OCI-M2 (cell line): Measurements from ENCODE around the gene RASGRP3.
A peak's percentile ranks its signal among the peaks of the same experiment; 100 is the strongest.
"Not testable (repeated sequence)": the region's sequence is repeated elsewhere in the genome, so short reads cannot be mapped to it uniquely, and the experiment has no call there.

Source experiments
- DNase-seq: peaks from one replicate; lab custom pipeline; 2025; ENCODE audit not compliant: unreplicated experiment; lab: John Stamatoyannopoulos, UW

The RASGRP3 gene

DNA sequence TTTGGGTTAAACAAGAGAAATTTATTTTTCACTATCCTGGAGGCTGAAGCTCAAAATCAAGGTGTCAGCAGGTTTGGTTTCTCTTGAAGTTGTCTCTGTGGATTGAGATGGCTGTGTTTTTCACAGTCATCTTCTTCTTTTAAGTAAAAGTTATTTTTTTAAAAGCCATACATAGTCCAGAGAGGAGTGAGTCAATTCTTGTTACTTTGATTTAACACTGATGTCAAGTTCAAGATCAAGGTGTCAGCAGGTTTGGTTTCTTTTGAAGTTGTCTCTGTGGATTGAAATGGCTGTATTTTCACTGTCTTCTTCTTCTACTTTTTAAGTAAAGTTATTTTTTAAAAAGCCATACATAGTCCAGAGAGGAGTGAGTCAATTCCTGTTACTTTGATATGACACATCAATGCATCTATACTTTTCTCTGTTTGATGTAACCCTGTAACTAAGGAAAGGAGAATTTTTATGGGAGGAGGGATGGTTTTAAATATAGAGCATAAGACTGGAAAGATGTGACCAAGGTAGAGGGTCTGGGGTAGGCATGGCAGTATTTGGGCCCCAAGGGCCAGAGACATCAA lies 22.5 kb upstream of the RASGRP3 start:
- no peak for DNase-seq

DNA sequence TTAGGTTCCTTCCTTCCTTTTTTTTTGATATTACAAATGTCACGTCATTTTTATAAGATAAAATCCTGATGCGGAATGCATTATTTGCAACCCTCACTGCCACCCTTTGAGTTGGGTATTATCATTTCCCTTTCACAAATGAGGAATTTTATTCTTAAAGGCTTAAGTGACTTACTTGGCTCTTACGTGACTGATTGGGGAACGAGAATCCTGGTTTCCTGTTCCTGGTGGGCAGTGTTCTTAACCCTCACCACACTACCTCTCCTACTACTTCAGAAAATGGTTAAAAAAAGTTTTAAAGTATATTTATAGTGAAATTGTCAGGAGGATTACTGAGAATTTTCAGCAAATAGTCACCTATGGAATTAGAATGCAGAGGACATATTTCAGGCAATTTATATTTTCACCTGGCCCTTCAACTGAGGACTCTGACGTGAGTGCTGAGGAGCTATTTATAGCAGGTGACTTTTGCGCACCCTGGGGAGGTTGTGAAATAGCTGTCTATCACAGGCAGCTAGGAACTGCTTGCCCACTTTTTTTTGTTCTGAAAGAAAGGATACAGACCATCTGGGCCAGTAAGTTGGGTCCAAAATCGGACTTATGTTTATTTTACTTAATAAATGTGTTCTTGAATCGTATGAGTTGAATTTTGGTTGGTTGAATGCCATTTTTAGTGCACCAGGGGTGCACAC lies 18.7 kb upstream of the RASGRP3 start:
- DNase-seq, result no peak

DNA sequence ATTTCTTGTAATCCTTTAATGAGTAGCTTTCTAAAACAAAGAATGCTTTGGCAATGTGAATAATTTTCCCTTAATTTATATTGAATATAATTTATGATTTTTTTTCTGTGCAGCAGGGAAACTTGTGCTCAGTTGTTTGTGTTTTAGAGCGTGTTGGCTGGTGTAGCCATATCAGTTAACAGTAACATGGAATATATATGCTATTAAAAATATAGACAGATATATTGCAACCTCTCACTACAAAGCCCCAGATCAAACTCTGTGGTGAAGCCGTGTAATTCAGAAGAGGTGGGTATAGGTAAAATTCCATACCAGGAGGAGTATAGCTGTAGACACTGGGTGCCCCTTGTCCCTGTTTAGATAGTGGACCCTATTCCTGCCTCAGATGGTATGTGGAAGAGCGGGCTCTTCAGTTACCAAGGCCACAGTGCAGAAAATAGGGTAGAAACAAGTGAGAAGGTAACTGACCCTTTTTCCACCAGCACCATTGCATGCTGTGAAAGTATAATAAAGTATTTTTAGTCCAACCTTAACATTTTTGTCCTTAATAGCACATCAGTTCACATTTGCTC lies 18.1 kb upstream of the RASGRP3 start:
- DNase-seq, result no peak

DNA sequence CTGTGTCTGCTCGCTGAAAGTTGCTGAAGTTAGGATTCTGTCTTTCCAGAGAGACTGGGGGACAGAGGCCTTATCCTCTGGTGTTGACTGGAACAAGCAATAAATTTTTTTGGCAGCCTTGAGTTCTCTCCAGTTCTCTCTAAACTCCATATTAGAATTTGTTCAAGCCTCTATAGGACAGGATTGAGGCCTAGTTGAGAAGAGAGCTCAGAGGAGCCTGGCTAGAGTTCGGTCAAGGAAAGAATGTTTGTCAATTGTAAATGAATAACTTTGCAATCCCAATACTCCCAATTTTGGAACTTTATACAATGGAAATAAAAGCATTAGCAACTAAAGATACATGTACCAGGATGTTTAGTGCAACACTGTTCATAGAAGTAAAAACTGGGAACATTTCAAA lies 16.7 kb upstream of the RASGRP3 start:
- DNase-seq, result no peak

DNA sequence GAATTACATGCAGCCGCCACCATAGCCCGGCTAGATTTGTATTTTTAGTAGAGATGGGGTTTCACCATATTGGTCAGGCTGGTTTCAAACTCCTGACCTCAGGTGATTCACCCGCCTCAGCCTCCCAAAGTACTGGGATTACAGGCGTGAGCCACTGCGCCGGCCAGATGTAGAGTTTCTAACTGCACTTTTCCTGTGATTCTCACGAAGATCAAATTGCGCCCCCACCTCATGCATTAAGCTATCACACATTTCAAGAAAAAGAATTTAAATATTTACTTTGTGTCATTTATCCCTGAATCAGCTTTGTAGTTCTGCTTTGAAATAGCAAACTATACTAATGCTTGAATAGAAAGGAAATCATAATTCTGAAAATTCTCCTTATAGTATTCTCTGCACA lies 13.9 kb upstream of the RASGRP3 start:
- not testable (repeated sequence) for DNase-seq

DNA sequence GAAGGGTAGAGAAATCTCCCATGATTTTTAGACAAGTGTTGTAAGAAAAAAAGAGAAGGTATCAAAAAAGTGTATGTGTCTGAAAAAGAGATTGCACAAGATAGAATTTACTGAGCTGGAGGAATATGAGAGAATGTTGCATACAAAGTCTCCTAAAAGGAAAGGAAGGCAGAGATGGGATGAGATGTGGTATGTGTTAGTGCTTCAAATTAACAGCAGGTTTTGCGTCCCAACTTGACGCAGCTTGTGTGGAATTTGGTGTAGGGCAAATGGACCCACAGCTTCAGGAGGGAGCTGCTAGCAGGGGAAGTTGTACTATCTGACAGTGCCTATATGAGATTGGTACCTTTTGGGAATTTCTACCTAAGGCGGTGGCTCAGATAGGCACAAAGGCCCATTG lies 9.0 kb upstream of the RASGRP3 start:
- DNase-seq, result no peak

DNA sequence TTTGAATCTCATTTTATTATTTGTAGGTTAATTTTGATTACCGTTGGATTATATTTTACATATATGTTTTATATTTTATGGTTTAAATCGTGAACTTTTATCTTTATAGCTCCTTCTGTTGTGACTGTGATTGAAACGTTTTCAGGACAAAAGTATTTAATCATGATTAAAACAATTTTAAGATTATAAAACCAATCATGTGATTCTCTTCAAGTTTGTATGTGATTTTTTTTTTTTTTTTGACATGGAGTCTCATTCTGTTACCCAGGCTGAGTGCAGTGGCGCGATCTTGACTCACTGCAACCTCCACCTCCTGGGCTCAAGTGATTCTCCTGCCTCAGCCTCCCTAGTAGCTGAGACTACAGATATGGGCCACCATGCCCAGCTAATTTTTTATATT lies 7.2 kb upstream of the RASGRP3 start:
- no peak for DNase-seq

DNA sequence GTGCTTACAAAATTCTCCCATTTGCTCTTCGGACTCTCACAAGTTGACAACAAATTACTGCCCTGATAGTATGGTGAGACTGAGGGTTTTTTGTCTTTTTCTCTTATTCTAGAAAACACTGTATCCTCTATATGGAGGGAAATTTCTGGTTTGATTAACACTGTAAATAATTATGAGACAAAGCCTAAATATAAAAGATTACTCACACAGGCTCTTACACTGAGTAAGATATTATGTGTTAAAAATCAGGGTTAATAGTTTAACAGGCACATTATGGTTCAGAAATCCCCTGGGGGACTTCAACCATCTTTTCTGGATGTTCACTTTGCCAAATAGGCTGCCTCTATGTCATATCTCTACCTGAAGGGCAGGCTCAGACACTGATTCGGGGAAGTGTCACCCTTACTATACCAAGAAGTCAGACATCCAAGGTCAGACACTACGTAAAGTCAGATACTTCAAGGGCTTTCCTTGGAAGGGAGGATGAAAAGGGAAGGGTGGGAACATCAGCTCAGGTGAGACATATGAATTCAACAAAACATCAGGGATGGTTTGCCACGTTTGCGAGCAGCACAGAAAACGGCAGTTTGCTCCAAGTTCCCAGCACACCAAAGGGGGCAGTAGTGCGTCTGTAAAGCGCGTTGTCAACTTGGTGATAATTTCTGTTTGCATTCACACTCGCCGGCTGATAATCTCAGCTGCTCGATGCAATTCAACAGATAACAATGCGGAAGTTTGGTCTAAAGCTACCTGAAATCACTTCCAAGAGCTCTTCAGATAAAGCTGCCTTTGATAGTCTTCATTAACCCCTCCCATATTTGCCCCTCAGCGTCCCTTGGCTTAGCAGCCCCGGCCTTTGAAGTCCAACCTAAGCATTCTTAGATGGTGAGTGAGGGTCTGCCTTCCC lies 972 bp upstream of the RASGRP3 start:
- DNase-seq, result peak; percentile 42

DNA sequence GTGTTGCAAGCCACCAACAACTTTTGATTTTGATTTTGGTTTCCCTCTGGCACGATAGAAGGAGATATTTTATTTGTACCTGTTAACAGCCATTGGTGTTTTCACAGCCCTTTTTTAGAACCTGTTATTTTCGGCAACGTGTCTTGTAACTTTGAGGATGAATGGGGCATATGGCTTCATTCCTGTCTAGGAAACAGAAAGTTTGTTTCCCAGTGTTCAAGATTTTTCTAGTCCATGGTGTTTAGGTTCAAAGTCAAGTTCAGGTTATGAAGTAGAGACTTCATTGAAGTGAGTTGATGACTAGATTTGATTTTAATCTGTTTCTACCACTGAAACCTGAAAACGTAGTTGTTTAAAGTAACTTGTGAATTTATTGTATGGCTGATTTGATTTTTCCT lies 343 bp downstream of the RASGRP3 start:
- DNase-seq, result no peak

DNA sequence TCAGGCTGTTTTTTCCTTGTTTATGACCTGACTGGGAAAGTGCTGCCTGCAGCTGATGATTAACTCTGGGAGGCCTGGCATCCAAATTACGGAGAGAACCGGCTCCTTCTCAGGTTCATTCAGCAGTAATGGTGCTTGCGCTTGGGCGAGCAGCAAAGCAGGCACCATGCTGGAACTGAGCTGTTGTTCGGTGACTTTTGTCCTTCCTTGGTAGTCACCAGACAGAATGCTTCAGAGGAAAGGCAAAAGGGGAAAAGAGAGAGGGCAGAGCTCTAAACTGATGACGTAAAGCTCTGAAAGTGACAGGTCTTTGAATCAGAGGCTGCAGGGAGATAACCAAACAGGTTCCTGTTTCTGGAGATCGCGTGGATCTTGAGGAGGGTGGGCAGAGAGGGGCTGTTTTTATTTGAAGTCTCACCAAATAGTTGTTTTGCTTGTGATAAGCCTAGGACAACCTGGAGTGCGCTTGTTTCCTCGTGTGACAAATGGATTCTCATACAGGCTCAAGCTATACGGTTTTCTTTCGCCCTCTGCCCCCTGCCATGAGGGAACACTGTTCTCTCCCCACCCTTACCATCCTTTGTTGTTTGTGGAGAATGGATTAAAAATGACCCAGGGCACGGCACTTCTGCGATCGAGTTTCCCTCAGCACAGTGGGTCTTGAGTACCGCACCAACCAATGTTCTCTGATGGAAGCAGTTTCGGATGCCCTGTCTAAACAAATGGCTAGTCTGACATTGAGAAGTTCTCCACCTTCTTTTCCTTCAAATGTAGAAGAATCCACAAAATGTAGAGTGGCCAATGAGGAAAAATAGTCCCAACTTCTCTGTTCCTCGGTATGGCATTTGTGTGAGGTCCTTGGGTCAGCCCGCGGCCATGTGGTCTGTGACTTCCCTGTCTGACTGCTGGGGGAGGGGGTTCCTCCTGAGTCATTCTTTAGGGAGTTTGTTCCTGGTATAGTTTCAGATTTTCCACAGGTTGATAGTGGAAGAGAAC lies 1.3 kb downstream of the RASGRP3 start:
- peak; percentile 13 for DNase-seq

DNA sequence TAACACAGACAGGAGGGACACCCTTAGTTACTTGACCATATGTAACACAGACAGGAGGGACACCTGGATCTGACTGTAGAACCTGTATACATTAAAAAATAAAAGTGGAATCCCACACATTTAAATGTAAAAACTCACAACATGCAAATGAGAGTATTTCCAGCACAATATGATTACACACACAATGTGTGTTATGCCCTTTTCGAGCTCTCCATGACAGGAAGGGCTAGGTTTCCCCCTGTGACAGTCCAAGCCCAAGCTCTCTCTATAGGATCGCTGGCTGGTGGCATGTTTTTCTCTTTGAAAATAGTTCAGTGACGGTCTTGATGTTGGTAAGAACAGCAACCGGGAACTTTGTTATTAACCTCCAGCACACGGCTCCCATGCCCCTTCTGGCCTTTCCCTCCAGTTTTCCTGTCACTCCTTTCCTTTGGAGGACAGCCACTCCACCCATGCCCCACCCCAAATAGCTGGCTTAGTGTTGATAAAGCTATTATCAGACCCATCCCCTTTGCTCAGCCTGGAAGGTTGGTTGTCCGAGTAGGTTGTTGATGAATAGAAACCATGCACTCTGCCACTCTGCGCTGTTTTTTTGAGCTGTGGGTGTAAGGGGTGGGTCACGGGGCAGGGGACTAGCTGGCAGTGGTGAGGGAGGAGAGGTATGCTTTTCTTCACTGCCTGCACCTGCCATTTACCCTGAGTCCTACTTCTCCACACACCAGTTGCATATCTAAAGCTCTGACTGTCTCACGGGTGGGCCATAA lies 2.7 kb downstream of the RASGRP3 start:
- DNase-seq, result no peak

DNA sequence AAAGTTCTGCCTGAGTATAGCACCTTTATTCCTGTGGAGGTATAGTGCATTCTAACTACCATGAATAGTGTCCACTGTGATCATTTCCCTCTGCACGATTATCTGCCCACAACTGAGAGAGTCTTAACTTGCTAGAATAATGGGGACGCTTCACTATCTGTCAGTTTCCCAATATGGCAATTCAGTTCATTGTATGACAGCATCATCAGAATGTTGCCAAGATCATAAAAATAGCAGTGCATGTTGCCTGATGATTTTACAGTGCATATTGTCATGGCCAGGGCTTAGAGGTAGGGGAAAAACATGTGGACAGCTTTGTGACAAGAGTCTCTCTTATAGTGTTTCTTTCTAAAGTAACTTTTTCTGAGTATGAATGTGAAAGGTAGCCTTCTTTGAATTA lies 6.1 kb downstream of the RASGRP3 start:
- no peak for DNase-seq

DNA sequence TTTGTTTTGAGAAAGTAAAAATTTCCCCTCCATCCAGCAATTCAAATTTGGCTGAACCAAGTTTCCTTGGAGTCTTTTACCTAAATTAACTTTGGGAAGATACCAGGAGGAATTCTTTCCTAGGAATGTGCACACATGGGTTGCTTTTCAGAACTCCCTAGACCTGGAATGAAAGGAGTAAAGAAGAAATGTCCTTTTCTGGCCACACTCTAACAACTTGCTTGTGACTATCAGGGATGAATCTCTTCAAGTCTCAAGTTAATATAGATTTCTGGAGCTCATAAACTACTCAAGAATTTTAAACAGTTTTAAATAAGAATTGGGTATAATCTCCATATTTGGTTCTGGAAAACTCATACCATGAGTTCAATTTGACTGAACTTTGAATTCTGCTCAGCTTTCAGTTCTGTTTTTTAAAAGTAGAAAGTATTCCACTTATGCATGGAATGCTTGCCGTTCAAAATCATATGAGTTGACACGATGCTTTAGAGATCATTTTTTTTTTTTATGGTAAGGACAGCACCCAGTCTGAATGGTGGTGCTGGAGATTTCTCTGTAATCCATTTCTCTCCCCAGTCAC lies 7.7 kb downstream of the RASGRP3 start:
- DNase-seq, result no peak

DNA sequence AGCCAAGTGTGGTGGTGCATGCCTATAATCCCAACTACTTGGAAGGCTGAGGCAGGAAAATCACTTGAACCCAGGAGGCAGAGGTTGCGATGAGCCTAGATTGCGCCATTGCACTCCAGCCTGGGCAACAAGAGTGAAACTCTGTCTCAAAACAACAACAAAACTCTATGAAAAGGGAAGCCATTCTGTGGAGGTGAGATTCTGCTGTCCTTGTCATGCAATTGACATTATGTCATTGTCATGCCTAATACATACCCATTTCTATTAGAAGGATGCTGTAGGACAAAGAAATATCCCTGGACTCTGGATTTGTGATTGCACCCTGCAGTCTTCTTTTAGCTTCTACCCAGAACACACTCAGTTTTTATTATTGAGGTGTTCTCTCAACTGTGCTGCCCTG lies 8.6 kb downstream of the RASGRP3 start:
- DNase-seq, result no peak

DNA sequence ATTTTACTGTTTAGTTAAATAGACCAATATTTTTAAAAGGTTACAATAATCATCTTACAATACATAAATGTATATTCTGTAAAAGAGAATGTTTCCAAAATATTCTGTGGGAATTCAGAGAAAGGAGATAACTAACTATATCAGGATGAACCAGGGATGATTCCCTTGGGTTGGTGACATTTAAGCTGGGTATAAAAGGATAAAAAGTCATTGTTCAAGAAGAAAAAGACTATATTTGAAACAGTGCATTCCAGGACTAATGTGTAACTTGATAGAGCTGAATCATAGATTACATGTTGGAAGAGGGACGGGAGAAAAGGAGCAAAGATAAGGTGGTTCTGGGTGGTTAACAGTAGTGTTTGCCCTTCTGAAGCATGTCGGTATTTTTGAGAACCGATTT lies 10.1 kb downstream of the RASGRP3 start:
- no peak for DNase-seq

DNA sequence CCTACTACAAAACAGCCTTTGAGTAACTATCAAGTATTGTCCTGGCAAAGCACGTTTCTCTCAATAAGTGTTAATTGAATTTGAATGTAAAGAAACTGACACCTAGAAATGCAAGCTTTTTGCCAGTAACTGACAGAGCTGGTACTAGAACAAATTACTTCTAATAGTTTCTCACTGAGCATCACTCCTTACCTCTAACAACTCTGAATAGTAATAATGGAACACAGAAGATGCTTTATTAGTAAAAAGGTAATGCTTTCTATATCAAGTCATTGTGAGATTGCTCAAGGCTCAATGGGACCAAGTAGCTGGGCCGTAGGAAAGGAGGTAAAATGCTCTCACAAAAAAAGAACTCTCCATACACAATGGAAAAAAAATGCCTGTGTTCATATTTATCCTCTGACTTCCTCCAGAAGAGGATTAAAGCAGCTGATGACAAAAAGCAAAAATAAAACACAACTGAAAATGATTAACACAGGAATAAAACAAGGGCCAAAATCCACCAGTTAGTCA lies 11.8 kb downstream of the RASGRP3 start:
- no peak for DNase-seq

DNA sequence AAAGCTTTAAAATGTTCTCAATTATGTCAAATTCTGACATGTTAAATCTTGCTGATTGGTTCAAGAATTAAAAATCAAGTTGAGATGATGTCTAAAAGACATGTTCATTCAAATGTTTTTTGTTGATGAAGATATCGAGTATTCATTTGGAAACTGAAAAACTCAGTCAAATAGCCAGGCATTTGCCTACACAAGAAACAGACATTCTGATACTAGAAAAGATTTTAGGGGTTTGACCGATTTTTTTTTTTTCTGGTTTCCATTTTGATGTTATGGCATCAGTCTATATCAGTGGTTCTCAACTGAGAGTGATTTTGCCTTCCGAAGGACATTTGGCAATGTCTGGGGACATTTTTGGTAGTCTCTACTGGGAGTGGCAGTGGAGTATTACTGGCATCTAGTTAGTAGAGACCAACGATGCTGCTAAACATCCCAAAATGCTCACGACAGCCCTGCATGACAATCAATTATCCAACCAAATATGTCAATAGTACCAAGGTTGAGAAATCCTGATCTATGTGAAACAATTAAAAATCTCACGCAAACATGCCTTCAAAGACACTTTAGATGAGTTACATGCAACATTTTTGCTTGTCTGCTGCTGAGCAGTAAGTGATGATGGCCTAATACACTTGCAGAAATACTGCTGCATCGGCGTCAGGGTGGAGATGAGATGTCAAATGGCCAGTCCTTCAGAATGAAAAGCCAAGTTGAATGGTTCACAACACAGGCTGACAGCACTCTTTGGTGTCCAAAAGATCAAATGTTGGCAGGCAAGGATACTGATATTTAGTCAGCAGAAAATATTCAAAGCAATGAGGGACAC lies 12.5 kb downstream of the RASGRP3 start:
- DNase-seq, result no peak

DNA sequence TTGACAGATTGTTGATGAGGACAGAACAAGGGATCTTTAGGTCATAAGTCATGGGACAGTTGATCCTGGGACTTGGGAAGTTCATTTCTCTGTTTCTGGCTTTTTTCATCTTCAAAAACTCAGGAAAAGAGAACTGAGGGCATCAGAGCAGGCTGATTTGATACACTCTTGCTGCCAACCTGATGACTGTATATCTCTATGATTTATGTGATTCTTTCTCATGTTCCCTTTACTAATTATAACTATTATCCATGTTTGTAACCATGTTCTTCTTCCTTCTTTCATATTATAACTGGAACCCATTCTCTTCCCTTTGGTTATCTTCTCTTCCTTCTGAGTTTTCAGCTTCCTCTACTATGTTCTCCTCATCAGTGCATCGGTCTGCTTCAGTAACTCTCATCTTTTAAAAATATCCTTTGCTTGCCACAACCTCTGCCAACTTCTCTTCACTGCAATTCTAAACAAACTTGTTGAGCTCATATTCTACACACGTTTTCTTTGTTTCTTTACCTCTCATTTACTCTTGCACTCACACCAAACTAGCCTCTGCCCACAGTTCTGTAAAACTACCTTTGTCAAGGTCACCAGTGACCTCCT lies 13.5 kb downstream of the RASGRP3 start:
- no peak for DNase-seq
